ENCODE results near the gene NAALADL2.

- TF ChIP-seq CTCF (IDR thresholded peaks at IDR 0.05) (no peak), POLR2A (IDR thresholded peaks at IDR 0.05) (no peak)
Observed at GRCh38 chr3:174953068-174953467, 93.9 kb downstream of the NAALADL2 start.
